Stimulated activated effector memory CD8-positive, alpha-beta T cell treated with anti-CD3 and anti-CD28 coated beads, Interleukin-12 subunit alpha, Interleukin-12 subunit beta, amount 100 ng/mL, for 72 hours (primary cell): ENCODE measurements around the gene KRT16.
"Not testable (repeated sequence)": the region's sequence is repeated elsewhere in the genome, so short reads cannot be mapped to it uniquely, and the experiment has no call there.

ENCODE experiments used
- ATAC-seq: fragments of 150-1000 bp; cut with Tn5 transposase; 2 replicates; pipeline ENCODE4 v1.10.0; 2021
- DNase-seq, 2 donors: peaks; one replicate each; pipeline ENCODE4 v3.0.0; 2021 to 2022; ENCODE audit warnings: low spot score in 2 of 2
- H3K27ac Mint-ChIP-seq: one replicate; pipeline ENCODE4 v1.8.0; 2022; ENCODE audit warnings: mild to moderate bottlenecking, mixed read lengths
- H3K36me3 Mint-ChIP-seq: one replicate; pipeline ENCODE4 v1.8.0; 2022; ENCODE audit warnings: mild to moderate bottlenecking, mixed read lengths
- H3K4me1 Mint-ChIP-seq: one replicate; pipeline ENCODE4 v1.8.0; 2022; ENCODE audit warnings: mixed read lengths
- H3K4me3 Mint-ChIP-seq: one replicate; pipeline ENCODE4 v1.8.0; 2022; ENCODE audit warnings: mild to moderate bottlenecking, mixed read lengths
- H3K9me3 Mint-ChIP-seq: one replicate; pipeline ENCODE4 v1.8.0; 2022; ENCODE audit warnings: mixed read lengths

The KRT16 gene

GRCh38 chr17:41614767-41615166 is 2.2 kb upstream of the KRT16 start:
- H3K9me3 Mint-ChIP-seq, H3K4me1 Mint-ChIP-seq, DNase-seq, ATAC-seq, H3K27ac Mint-ChIP-seq, H3K36me3 Mint-ChIP-seq, H3K4me3 Mint-ChIP-seq: not testable (repeated sequence)

- H3K27ac Mint-ChIP-seq = no peak overlapping the region
- H3K36me3 Mint-ChIP-seq = no peaks in the 10 kb centered on the region
- ATAC-seq = peak; percentile 14
- no peak overlapping the region for H3K4me3 Mint-ChIP-seq
- H3K4me1 Mint-ChIP-seq = no peaks in the 10 kb centered on the region
- no peaks in the 10 kb centered on the region for H3K9me3 Mint-ChIP-seq
- no peak for DNase-seq
Measured at GRCh38 chr17:41614098-41614497, 1.5 kb upstream of the KRT16 start.

- no peak for ATAC-seq
- H3K4me3 Mint-ChIP-seq = no peak overlapping the region
- no peaks in the 10 kb centered on the region for H3K4me1 Mint-ChIP-seq
- no peaks in the 10 kb centered on the region for H3K36me3 Mint-ChIP-seq
- no peaks in the 10 kb centered on the region for H3K9me3 Mint-ChIP-seq
- no peak for DNase-seq
- H3K27ac Mint-ChIP-seq = no peak overlapping the region
Measured at GRCh38 chr17:41613277-41614082, 913 bp upstream of the KRT16 start.

- H3K4me3 Mint-ChIP-seq = no peak overlapping the region
- H3K27ac Mint-ChIP-seq = no peak overlapping the region
- DNase-seq = no peak
- H3K4me1 Mint-ChIP-seq = no peaks in the 10 kb centered on the region
- H3K36me3 Mint-ChIP-seq = no peaks in the 10 kb centered on the region
- H3K9me3 Mint-ChIP-seq = peaks cover 13% of the 10 kb centered on the region
- ATAC-seq = no peak
Measured at GRCh38 chr17:41610965-41611640, 1.5 kb downstream of the KRT16 start.

GRCh38 chr17:41610061-41610517 is 2.5 kb downstream of the KRT16 start:
- not testable (repeated sequence) for DNase-seq
- H3K9me3 Mint-ChIP-seq = peaks cover 13% of the 10 kb centered on the region

GRCh38 chr17:41606930-41607329 is 5.6 kb downstream of the KRT16 start:
- not testable (repeated sequence) for ATAC-seq, H3K4me3 Mint-ChIP-seq, H3K27ac Mint-ChIP-seq, H3K36me3 Mint-ChIP-seq, H3K4me1 Mint-ChIP-seq, DNase-seq
- peaks cover 13% of the 10 kb centered on the region for H3K9me3 Mint-ChIP-seq

More at GRCh38 chr17:41610061-41610517, 2.5 kb downstream of the KRT16 start:
- H3K4me3 Mint-ChIP-seq, H3K36me3 Mint-ChIP-seq, ATAC-seq, H3K4me1 Mint-ChIP-seq: not testable (repeated sequence)
- H3K27ac Mint-ChIP-seq = peak overlapping the region; percentile 67

- H3K9me3 Mint-ChIP-seq = peaks cover 12% of the 10 kb centered on the region
- no peaks in the 10 kb centered on the region for H3K4me1 Mint-ChIP-seq
- peaks cover 7% of the 10 kb centered on the region for H3K36me3 Mint-ChIP-seq
- no peak overlapping the region for H3K27ac Mint-ChIP-seq
- DNase-seq (no peak), ATAC-seq (no peak)
- no peak overlapping the region for H3K4me3 Mint-ChIP-seq
Measured at GRCh38 chr17:41602524-41602923, 10.0 kb downstream of the KRT16 start.

GRCh38 chr17:41600318-41600717 is 12.2 kb downstream of the KRT16 start:
- Mint-ChIP-seq H3K27ac (no peak overlapping the region), H3K36me3 (peaks cover 11% of the 10 kb centered on the region), H3K9me3 (no peaks in the 10 kb centered on the region), H3K4me1 (no peaks in the 10 kb centered on the region), H3K4me3 (no peak overlapping the region)
- DNase-seq (no peak), ATAC-seq (no peak)

- Mint-ChIP-seq H3K36me3 (peaks cover 11% of the 10 kb centered on the region), H3K27ac (no peak overlapping the region), H3K9me3 (no peaks in the 10 kb centered on the region), H3K4me3 (no peak overlapping the region), H3K4me1 (no peaks in the 10 kb centered on the region)
- no peak for DNase-seq
- no peak for ATAC-seq
Measured at GRCh38 chr17:41599680-41600079, 12.9 kb downstream of the KRT16 start.

- no peak for DNase-seq
- H3K36me3 Mint-ChIP-seq = peaks cover 11% of the 10 kb centered on the region
Measured at GRCh38 chr17:41595585-41595984, 17.0 kb downstream of the KRT16 start.

GRCh38 chr17:41594363-41594915 is 18.1 kb downstream of the KRT16 start:
- Mint-ChIP-seq H3K9me3 (no peaks in the 10 kb centered on the region), H3K36me3 (peaks cover 11% of the 10 kb centered on the region), H3K4me1 (no peaks in the 10 kb centered on the region), H3K27ac (no peak overlapping the region), H3K4me3 (no peak overlapping the region)
- DNase-seq = no peak
- ATAC-seq = no peak

More at GRCh38 chr17:41595585-41595984, 17.0 kb downstream of the KRT16 start:
- Mint-ChIP-seq H3K4me3 (no peak overlapping the region), H3K9me3 (no peaks in the 10 kb centered on the region), H3K4me1 (no peaks in the 10 kb centered on the region), H3K27ac (peak overlapping the region; percentile 4)
- ATAC-seq = no peak

- H3K27ac Mint-ChIP-seq = no peak overlapping the region
- H3K4me3 Mint-ChIP-seq = no peak overlapping the region
- H3K36me3 Mint-ChIP-seq = peaks cover 11% of the 10 kb centered on the region
- no peaks in the 10 kb centered on the region for H3K4me1 Mint-ChIP-seq
- DNase-seq = no peak
- no peak for ATAC-seq
- no peaks in the 10 kb centered on the region for H3K9me3 Mint-ChIP-seq
Measured at GRCh38 chr17:41593306-41593981, 19.1 kb downstream of the KRT16 start.

- H3K4me1 Mint-ChIP-seq = no peaks in the 10 kb centered on the region
- ATAC-seq = no peak
- H3K27ac Mint-ChIP-seq = no peak overlapping the region
- no peak for DNase-seq
- no peaks in the 10 kb centered on the region for H3K9me3 Mint-ChIP-seq
- H3K4me3 Mint-ChIP-seq = no peak overlapping the region
- H3K36me3 Mint-ChIP-seq = peaks cover 6% of the 10 kb centered on the region
Measured at GRCh38 chr17:41592601-41593305, 19.8 kb downstream of the KRT16 start.

- ATAC-seq (no peak), DNase-seq (no peak)
- no peaks in the 10 kb centered on the region for H3K36me3 Mint-ChIP-seq
- no peak overlapping the region for H3K4me3 Mint-ChIP-seq
- H3K27ac Mint-ChIP-seq = no peak overlapping the region
- H3K4me1 Mint-ChIP-seq = no peaks in the 10 kb centered on the region
- no peaks in the 10 kb centered on the region for H3K9me3 Mint-ChIP-seq
Measured at GRCh38 chr17:41589301-41589700, 23.3 kb downstream of the KRT16 start.
